22Rv1 (cell line): Measurements from ENCODE around the gene TBC1D2B.

Experiments used
- ZFX ChIP-seq: fragments of 450-650 bp; IDR thresholded peaks from 2 replicates; pipeline ENCODE4 v1.6.1; 2017; ENCODE audit warnings: antibody characterized with exemption, borderline replicate concordance
- TF ChIP-seq, protein P1 (sequence below): fragments of 450-650 bp; IDR thresholded peaks from 2 replicates; pipeline ENCODE4 v1.5.1; 2017; ENCODE audit warnings: mild to moderate bottlenecking

DNA sequence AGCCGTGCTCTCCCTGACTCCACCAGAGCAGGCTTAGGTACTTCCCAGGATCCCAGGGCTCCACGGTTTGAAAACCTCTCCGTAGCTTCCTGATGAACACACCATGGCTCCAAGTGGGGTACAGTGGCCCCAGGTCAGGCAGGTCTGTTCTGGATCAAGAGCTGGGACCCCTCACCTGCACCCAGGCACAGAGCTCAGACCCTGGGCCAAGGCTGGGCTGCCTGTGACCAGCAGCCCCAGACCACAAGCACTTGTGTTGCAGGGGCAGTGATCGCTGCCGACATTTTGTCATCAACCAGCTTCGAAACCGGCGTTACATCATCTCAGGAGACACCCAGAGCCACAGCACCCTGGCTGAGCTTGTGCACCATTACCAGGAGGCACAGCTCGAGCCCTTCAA, 20.2 kb upstream of the TBC1D2B start:
- TF ChIP-seq, protein P1, sequence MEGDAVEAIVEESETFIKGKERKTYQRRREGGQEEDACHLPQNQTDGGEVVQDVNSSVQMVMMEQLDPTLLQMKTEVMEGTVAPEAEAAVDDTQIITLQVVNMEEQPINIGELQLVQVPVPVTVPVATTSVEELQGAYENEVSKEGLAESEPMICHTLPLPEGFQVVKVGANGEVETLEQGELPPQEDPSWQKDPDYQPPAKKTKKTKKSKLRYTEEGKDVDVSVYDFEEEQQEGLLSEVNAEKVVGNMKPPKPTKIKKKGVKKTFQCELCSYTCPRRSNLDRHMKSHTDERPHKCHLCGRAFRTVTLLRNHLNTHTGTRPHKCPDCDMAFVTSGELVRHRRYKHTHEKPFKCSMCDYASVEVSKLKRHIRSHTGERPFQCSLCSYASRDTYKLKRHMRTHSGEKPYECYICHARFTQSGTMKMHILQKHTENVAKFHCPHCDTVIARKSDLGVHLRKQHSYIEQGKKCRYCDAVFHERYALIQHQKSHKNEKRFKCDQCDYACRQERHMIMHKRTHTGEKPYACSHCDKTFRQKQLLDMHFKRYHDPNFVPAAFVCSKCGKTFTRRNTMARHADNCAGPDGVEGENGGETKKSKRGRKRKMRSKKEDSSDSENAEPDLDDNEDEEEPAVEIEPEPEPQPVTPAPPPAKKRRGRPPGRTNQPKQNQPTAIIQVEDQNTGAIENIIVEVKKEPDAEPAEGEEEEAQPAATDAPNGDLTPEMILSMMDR: no peak
- no peak for TF ChIP-seq ZFX
